SK-N-MC (cell line): ENCODE measurements around the gene NTRK1.

Experiments
- EZH2 ChIP-seq: fragments of 200-600 bp; sonication (generic); IDR thresholded peaks from one replicate; pipeline ENCODE4 v1.6.1; 2017; ENCODE audit warnings: antibody characterized with exemption
- POLR2AphosphoS5 ChIP-seq: IDR thresholded peaks from 2 replicates; pipeline ENCODE4 v1.6.1; 2012; ENCODE audit warnings: mild to moderate bottlenecking, low read depth, low read length, borderline replicate concordance

DNA sequence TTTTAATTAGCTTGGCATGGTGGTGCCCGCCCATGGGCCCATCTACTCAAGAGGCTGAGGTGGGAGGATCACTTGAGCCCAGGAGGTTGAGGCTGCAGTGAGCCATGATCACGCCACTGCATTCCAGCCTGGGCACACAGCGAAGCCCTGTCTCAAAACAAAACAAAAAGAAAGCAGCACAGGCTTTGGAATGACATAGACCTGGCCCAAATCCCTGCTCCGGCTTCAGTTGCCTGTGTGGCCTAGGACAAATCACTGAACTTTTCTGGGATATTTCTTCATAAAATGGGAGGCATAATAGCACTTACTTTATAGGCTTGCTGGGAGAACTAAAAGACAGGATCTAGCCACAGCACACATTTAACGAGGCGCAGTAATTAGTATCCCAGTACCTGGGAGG is 35.3 kb downstream of the NTRK1 start:
- TF ChIP-seq POLR2AphosphoS5: no peak
- TF ChIP-seq EZH2: no peak
